Activated CD4-positive, alpha-beta T cell treated with anti-CD3 and anti-CD28 coated beads, Interleukin-2, amount 50 U/mL, for 4 hours (primary cell): Measurements from ENCODE around the gene P2RX2.

ENCODE experiments used
- DNase-seq, 2 experiments: peaks; one replicate each; pipeline ENCODE4 v3.0.0-alpha.2; 2020

The P2RX2 gene

DNA sequence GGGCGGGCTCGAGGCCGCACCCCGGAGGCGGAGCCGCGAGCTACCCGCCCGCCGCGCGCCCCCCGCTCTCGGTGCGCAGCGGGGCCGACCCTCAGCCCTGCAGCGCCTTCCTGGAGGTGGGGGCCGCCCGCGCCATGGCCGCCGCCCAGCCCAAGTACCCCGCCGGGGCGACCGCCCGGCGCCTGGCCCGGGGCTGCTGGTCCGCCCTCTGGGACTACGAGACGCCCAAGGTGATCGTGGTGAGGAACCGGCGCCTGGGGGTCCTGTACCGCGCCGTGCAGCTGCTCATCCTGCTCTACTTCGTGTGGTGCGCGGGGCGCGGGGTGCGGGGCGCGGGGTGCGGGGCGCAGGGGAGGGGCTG is at the start of gene P2RX2:
Gene P2RX2 (plus strand): TSS at position 94 of the 361 bp plus-strand sequence. CDS start 41 bp downstream, at position 135.
- no peak for DNase-seq

DNA sequence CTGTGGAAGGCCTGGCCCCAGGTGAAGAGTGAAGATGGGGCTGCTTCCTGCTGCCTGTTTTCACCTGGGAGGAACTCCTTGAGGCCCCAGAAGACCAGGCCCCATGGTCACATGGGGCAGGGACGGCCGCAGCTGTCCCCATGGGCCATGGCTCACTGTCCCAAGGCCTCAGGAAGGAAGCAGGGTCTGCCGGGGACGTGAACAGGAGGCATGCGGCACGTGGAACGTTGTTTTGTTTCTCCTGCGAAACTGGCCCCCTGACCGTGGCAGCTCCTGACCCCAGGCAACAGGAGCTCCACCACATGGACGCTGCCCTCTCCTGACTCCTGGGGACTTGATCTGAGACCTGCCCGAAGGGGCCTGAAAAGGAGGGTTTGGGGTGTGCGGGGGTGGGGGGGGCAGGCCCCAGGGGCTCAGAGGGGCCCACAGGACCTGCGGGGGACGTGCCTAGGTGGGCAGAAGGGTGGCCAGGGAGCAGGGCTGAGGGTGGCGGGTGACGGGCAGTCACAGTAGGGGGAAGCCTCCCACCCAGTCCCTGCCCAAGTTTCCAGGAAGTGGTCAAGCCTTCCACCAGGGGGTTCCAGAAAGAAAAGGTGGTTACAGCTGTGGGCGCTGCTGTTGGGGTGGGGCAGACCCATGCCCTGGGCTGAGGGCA is 49.6 kb upstream of the P2RX2 start:
- no peak for DNase-seq

DNA sequence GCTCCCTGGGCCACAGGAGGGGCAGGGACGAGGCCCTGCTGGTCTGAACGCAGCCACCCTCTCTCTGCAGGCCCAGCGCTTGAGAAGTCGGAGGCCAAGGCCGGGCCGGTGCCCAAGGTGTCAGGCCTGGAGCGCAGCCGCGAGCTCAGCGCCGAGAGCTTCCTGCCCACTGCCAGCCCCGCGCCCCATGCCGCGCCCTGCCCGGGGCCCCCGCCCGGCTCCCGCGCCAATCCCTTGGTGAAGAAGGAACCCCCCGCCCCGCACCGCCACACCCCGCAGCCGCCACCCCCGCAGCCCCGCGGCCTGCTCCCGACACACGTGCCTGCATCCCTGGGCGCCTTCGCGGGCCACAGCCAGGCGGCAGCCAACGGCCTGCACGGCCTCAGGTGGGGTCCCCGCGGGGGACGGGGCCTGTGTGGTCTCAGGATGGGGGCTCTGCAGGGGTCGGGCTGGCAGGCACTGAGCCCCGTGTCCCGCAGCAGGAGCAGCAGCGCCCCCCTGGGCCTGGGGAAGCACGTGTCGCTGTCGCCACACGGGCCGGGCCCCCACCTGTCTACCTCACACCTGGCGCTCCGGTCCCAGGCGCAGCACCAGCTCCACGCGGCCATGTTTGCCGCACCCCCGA is 48.6 kb upstream of the P2RX2 start:
- no peak for DNase-seq

DNA sequence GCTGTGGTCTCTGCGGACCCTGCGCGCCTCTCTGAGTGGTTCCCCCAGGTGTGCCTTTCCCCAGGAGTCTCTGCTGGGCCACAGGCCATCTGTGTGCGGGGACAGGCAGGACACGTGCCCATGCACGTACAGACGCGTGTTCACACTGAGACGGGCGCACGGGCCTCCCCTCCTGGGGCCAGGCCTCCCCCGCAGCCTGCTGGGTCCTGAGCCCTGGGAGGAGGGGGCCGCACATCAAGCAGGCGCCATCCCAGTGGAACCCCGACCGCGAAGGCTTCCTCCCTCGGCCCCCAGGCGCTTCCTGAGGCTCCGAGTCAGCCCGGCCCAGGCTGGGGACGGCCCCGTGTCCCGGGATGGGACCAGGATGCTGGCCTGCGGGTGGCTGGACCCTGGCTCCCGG is 47.9 kb upstream of the P2RX2 start:
- no peak for DNase-seq

DNA sequence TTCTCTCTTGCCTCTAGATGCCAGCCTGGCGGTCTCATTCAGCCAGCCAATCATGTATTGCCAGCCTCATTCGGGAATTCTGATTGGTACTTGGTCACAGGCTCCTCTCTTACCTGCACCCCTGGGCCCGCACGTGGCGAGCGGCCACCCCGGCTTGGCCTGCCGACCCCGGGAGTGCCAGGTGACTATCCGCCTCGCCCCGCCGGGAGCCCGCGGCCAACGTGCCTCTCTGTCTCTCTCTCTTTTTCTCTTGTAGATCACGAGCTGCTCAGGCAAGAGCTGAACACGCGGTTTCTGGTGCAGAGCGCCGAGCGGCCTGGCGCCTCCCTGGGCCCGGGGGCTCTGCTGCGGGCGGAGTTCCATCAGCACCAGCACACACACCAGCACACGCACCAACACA is 47.5 kb upstream of the P2RX2 start:
- DNase-seq = no peak

DNA sequence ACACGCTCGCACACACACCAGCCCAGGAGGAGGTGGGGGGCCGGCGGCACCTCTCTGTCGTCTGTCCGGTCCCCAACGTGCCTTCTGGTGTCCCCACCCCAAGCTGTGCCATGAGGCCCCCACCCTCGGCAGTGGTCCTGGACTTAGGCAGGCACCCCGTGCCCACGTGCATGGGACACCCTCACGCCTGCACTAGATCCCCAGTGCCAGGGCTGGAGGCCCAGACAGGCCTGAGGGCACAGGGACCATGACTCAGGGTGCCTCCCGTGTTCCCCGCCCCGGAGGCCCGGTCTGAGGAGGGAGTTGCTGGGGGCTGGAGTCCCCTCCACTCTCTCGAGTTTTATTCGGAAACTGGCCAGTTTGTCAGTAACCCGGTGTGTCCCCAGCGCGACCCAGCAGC is 47.0 kb upstream of the P2RX2 start:
- DNase-seq = no peak

DNA sequence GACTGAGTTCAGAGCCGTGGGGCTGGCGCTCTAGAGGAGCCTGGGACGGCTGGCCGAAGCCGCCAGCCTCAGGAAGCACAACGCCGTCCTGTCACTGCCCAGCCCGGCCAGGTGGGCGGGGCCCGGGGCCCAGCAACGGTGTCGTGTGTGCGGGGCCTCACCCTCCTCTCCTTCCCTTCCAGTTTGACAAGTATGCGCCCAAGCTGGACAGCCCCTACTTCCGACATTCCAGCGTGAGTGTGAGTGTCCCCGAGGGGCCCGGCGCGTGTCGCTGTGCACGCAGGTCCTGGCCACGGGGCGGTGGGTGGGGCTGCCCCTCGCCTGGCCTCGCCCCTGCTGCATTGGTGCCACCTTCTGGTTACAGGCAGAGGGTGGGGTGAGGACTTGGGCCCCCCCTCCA is 46.5 kb upstream of the P2RX2 start:
- DNase-seq = no peak

DNA sequence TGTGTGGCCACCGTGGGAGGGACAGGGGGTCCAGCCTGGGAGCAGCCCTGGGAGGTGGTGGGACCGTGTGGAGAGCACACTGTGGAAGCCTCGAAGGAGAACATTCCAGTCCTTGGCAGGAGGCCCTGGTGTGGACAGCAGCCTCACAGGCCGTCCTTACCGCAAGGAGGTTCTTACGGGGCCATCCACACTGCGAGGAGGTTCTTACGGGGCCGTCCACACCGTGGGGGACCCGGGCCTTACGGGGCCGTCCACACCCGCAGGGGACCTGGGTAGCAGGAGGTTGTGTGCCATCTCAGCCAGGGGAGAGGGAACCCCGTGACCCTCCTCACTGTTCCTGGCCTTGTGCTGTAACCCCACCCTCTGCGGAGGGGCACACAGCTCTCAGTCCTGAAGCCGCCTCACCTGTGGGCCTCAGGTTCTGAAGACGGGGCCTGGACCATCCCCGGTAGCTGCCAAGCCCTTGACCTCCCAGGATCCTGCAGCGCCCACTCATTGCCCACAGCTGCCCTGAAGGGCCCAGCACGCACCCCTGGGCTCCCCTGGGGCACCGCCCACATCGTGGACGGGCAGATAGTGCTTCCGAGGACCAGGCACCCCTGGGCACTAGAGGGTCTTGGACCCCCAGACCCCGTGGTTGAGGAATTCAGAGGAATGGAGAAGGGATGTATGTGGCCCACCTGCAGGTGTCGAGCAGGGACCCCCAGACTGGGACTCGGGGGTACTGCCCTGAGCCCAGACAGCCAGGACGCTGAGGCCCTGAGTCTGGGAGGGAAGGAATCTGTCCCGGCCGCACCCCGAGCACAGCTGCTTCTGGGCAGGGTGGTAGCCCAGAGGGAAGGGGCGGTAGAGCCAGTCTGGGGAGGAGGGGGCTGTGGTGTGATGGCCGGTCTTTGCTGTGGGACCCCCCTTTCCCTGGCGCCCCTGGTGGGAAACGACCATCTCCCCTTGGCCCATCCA is 45.5 kb upstream of the P2RX2 start:
- DNase-seq = no peak

DNA sequence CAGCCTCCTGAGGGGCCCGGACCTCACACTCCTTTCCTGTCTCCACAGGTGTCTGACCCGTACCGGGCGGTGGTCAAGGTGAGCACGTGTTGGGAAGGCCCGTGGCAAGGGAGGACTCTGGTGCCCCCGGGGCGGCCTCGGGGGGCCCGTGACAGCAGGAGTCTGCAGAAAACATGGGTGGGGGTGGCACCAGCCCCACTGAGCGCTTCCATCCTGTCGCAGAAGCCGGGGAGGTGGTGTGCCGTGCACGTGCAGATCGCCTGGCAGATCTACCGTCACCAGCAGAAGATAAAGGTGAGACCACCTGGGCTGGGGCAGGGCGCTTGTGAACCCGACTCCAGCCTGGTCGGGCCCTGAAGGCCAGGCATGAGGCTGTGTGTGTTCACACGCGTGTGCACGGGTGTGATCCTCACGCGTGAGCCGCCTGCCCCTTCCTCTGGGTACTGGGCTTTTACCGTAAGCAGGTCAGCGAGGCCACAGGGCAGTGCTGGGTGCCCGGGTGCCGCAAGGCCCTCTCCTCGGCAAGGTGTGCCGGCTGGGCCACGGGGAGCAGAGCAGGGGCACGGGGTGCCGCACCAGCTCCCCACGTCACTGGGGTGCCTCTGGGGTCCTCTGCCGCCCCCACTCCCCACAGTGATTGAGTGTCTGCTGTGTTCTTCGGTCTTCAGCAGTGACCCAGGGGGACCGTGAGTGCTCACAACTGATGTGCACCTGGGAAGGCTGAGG is 44.1 kb upstream of the P2RX2 start:
- DNase-seq = no peak

DNA sequence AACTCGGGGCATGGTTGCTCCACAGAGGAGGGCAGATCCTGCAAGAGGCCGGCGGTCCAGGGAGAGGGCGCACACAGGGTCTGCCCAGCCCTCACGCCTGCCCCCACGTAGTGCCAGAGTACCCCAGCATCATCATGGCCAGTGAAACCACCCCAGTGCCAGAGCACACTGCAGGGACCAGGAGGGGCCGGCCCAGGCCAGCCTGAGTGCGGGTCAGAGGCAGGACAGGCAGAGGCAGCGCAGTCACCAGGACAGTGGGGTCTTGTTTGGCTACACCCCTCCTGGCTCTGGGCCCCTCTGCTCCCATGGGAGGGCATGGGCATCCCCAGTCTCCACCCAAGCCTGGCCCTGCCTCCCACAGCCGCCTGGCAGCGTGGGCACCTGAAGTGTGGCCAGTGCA is 42.9 kb upstream of the P2RX2 start:
- no peak for DNase-seq

DNA sequence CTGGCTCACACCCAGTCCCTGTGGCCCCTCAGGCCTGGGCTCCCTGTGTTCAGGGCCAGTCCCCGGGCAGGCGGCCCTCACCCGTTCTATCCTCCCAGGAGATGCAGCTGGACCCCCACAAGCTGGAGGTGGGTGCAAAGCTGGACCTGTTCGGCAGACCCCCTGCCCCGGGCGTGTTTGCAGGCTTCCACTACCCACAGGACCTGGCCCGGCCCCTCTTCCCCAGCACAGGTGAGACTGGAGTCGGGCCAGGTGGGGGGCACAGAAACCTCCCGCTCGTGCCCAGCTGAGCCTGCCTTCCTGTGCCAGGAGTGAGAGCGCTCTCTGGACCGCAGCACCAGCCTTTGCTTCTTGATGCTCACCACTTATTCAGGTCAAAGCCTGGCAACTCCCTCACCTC is 41.9 kb upstream of the P2RX2 start:
- no peak for DNase-seq

DNA sequence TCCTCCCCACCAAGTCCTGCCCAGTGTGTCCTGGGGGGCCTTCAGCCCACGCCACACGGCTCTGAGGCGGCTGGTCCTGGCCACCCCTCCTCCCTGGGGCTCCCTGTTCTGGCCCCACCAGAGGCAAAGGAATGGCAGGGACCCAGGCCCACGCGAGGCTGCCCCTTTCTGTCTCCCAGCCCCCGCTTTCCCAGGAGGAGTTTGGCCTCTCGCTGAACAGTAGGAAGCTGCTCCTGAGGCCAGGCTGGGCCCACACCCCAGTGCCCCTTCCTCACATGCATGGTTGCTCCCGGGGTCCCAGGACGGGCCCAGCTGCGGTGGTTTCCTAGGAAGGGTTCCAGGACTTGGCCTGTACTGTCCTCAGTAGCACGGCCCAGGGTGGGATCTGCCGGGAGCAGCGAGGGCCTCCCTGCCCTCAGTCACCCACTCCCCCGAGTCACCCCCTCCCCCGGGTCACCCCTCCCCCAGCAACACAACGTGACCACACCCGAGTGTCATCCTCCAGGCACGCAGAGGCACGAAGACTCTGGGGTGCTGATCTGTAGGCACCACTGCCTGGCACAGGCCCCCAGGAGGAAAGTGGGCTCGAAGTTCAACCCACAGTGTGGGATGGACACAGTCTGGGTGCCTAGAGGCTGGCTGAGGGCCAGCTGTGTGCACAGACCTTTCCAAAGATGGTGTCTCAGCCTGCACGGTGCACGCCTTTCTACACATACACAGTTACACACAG is 41.2 kb upstream of the P2RX2 start:
- DNase-seq = no peak

DNA sequence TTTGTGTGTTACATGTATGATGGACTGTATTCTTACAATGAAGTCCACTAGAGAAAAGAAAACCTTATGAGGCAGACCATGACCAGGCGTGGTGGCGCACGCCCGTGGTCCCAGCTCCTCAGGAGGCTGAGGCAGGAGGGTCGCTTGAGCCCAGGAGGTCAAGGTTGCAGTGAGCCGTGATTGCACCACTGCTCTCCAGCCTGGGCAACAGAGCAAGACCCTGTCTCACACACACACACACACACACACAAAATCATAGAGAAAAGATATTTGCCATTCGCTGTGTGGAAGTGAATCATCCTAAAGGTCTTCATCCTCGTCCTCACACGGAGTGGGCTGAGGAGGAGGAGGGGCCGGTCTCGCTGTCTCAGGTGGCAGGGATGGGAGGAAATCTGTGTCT is 40.5 kb upstream of the P2RX2 start:
- DNase-seq = no peak

DNA sequence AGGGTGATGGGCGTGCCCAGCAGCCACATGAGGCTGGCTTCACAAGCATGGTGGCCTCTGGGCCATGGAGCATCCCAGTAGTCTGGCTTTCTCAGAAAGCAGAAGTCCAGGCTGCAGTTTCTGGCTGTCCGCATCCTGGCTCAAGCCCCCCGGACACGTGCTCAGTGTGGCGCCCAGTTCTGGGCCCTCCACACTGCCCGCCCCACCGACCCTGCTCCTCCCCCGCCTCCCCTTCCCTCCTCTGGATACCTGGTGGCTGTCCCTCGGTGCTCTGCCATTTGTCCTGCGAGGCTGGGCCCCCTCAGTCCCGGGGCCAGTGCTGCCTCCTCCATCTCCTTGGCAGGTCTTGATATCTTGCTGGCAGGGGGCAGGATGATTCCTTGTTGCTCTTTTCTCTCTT is 39.8 kb upstream of the P2RX2 start:
- no peak for DNase-seq

DNA sequence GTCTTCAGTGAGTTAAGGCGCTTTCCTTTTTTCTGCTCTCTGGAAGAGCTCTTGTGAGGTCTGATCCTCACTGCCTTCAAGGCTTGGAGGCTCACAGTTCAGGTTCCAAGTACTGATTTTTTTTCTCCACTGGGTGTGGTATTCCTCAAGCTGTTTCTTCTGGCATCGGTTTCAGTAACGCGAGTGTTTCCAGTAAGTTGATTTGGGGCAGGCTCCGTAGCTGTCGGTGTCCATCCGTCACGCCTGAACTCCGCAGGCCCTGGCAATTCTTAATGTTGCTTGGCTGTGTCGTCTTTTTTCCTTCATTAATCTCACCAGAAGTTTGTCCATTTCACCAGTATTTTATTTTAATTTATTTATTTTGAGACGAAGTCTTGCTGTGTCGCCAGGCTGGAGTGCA is 38.8 kb upstream of the P2RX2 start:
- no peak for DNase-seq

DNA sequence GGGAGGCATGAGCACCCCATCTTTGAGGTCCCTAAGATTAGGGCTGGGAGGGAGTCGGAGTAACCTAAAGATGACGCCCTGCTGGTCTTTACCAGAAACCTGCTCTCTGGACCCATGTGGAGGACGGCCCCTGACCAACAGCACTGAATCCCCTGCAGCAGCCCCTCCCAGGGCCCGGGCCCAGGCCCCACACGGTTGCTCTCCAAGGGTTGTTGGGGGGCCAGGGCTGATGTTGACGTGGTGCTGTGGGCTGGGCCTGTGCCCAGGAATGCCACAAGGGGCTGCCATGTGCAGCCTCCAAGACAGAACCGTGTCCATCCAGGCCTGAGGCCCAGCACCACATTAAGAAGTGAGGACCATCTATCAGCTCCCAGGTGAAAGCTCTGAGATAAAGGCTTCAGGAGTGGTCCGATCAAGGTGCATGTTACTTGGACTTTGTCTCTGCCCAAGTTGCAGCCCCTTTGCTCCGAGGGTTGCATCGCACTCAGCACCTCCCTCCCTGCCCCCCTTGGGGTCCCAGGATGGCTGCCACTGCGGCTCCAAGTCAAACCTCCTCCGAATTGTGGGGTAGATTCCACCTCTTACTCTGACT is 37.8 kb upstream of the P2RX2 start:
- DNase-seq = no peak

DNA sequence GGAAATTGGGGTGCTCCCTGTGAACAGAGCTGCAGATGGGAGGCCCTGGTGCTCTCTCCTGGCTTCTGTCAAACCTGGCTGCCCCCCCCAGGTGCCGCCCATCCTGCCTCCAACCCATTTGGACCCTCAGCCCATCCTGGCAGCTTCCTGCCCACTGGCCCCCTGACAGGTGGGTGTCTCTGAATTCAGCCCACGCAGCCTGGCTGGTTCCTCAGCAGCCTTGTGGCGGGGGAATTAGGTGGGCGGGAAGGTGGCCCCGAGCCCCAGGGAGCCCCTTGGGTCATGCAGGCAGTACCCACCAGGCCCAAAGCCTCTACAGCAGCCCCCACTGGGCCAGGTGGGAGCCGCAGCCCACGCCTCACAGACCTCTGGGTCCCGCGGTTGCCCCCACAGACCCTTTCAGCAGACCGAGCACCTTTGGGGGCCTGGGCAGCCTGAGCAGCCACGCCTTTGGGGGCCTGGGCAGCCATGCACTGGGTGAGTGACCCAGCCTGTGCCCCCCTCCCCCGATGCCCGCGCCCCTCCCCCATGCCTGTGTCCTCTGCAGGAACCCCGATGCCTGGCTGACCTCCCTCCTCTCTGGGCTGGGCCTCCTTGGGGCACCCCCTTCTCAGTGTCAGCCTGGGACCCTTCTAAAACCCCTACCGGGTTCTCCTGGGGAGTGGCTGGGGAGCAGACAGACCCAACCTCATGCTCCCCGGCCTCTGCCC is 37.1 kb upstream of the P2RX2 start:
- DNase-seq = no peak

DNA sequence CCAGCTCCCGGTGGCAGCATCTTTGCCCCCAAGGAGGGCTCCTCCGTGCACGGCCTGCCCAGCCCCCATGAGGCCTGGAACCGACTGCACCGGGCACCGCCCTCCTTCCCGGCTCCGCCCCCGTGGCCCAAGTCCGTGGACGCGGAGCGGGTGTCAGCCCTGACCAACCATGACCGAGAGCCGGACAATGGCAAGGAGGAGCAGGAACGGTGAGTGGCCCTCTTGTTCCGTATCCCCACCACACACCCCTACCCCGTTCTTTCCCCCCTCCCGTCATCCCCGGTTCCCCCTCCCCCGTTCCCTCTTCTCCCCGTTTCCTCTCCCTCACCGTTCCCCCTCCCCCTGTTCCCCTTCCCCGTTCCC is 36.5 kb upstream of the P2RX2 start:
- DNase-seq = no peak

DNA sequence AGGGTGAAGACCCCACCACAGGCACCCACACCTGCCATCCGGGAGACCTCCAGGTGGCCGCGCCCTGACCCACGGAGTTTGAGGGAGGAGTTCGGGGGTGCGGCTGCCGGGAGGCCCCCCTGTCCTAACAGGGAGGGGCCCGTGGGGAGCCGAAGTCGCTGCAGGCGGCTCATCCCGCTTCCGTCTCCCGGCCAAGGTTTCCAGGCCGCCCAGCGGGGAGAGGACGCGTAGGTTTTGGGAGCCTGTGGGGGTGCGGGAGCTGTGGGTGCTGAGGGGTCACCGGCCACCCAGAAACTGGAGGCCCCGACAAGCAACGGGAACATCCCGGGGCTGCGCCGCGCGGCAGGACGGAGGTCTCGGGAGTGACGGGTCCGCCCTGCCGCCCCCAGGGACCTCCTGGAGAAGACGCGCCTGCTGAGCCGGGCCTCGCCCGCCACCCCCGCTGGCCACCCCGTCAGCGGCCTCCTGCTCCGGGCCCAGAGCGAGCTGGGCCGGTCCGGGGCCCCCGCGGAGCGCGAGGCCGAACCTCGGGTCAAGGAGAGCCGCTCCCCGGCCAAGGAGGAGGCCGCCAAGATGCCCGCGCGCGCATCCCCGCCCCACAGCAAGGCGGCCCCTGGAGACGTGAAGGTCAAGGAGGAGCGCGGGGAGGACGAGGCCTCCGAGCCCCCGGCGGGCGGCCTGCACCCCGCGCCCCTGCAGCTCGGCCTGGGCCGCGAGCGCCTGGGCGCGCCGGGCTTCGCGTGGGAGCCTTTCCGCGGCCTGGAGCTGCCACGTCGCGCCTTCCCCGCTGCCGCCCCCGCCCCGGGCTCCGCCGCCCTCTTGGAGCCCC is 35.8 kb upstream of the P2RX2 start:
- no peak for DNase-seq

DNA sequence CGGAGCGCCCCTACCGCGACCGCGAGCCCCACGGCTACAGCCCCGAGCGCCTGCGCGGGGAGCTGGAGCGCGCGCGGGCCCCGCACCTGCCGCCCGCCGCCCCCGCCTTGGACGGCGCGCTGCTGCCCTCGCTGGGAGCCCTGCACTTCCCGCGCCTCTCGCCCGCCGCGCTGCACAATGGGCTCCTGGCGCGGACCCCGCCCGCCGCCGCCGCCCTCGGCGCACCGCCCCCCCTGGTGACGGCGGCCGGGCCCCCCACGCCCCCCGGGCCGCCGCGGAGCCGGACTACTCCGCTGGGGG is 35.2 kb upstream of the P2RX2 start:
- no peak for DNase-seq

DNA sequence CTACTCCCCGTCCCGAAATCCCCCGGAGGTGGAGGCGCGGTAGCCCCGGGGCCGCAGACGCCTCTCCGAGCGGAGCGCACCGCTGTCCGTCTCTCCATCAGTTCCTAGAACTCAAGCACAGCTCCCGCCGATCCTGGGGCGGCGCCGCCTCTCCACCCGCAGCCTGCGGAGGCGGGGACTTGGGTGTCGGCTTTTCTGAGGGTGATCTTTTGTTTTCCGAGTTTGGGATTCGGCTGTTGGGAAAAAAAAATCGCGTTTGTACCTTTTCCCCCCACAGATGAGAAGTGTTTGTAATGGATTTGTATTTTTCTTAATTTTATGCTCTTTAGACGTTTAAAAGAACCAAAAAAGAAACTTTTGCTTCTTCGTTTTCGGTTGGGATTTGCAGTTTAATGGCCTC is 34.8 kb upstream of the P2RX2 start:
- no peak for DNase-seq
